Stimulated activated CD8-positive, alpha-beta memory T cell treated with anti-CD3 and anti-CD28 coated beads, Interleukin-4, amount 100 ng/mL, for 1 hour (primary cell): ENCODE results near the gene CDPF1.

Experiments
- DNase-seq, 2 donors: peaks; one replicate each; pipeline ENCODE4 v3.0.0-alpha.2; 2020; ENCODE audit warnings: low read depth in 2 of 2, low spot score in 1 of 2

The CDPF1 gene

GRCh38 chr22:46259374-46259773, 9.3 kb upstream of the CDPF1 start:
- DNase-seq = no peak

DNA sequence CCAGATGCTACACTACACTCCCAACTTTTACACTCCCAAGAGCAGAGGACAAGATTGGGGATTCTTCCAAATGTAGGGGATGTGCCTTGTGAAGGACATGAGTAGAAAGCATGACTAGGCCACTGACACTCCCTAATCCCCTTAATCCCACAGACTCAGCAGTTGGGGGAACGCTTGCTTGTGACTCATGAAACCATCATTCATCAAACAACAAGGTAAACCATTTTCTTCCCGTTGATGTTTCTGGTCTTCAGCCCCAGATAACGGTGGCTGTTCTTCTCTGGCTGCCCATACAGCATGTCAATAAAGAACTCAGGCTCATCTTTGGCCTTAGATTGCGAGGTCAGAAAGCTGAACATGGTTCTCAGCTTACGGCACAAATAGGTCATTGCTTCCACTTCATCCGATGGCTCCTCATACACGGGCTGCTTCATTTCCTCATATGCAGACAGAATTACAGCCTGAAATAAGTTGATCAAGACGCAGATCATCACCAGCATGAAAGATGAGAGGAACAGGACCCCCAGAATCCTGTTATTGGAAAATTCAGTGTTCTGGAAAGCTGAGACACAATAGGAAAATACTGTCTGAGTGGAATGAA, 6.4 kb upstream of the CDPF1 start:
- DNase-seq = no peak

DNA sequence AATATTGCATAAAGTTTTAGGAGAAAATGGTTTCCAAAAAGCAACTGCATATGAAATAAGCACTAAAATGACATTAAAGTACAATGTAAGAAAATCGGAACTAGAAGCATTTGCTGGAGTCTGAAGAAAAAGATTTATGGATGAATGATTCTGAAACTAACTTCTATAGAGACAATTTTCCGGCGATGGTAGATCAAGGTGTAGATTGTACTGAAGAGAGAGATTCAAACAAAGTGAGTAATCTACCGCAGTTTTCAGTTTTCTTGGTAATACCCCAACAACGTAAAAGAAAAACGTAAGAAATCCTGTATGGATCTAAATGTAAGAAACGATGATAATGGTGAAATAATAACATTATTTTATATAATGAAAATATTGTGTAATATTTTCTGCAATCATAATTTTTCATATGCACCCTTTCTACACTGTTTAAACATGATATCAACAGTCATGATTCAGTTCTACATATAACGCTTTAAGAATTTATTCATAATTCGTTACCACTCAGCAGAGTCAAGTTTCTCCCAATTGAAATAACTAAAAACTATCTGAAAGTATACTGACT, 1.8 kb upstream of the CDPF1 start:
- no peak for DNase-seq

DNA sequence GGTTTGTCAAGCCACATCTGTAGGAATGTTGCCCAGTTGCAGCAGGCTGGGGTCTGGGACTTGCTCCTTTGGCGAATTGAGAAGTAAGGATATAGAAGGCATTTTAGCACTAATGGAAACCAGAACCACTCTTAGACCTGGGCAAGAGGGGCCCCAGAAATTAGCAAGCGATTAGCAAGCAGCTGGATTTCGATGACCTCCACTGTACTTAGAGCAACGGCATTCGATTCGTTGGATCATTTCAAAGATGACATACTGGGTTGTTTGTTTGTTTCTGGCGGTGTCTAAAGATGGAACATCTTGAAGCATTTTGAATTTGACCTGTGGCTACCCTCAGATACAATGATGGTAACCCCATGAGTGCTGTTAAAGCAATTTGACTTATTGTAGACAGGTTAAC, 1.2 kb upstream of the CDPF1 start:
- no peak for DNase-seq

DNA sequence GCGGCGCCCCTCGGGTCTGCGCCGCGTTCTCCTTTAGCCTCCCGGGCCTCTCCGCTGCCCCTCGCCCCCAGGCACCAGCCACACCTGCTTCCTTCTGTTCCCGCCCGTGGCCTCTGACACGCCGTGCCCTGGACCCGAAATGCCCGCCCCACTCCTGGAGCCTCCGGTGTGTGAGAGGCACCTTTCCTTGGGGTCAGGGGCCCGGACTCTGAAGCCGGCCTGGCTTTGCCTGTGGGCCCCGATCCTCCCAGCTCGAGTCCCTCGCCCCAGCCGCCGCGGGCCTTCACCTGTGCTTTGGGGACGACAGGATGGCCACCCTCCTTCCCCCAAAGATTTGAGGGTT, 661 bp upstream of the CDPF1 start:
- no peak for DNase-seq

GRCh38 chr22:46247443-46247975, 2.6 kb downstream of the CDPF1 start:
- DNase-seq = no peak

DNA sequence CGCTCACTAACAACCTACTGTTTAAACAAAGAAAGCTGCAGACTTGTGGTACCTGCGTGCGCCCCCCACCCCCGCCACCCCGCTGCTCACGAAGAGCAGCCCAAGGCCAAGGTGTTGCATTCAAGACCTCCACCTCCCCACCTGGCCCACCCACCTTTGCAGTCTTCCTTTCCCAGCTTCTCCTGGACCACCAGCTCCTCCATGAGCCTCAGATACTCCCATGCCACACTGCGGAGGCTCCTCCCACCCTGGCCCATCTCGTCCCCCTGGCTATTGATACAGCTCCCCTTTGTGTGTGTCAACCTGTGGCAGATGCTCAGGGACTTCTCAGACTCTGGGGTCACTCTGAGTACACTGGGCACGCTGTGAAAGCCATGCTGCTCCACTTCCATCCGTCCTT, 3.9 kb downstream of the CDPF1 start:
- DNase-seq = no peak

DNA sequence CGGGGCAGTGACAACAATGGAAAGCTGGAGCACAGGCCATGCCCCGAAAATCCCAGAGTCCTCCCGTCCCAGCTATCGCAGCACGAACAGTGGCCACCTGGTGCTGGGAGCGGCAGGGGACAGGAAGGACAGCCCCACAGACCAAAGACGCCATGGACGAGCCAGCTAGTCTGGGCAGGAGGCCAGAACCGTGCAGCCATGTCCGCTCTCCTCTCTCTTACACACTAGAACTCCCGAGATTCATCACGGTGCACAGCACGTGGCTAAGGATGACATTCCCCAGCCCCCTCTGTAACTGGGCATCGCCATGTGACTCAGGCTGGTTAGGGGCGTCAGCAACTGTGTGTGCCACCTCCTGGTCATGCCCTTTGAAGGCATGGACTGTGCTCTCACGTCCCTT, 4.6 kb downstream of the CDPF1 start:
- DNase-seq = no peak

DNA sequence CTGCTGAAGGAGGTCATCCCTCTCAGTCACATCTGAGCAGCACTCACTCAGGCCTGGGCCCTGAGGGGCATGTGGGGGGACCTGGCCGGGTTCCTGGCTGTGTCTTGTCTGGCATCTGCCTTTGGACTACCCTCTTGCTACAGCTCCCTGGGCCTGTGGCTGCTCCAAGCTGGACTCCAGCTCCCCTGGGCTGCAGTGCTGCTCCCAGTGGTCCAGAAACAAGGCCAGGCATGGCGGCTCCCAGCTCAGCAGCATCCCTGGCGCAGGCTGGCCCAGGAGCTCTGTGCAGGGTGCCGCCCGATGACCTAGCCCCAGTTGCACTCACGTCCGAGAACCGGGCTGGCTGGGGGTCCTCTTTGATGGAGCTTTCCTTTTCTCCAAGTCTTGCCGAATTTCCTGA, 5.3 kb downstream of the CDPF1 start:
- DNase-seq = no peak

- DNase-seq = no peak
Observed at GRCh38 chr22:46242076-46242475, 8.0 kb downstream of the CDPF1 start.

GRCh38 chr22:46241396-46242007, 8.6 kb downstream of the CDPF1 start:
- DNase-seq = no peak

GRCh38 chr22:46240907-46241306, 9.2 kb downstream of the CDPF1 start:
- DNase-seq = no peak

- no peak for DNase-seq
Observed at GRCh38 chr22:46240506-46240905, 9.6 kb downstream of the CDPF1 start.

GRCh38 chr22:46240073-46240472, 10.0 kb downstream of the CDPF1 start:
- DNase-seq = no peak

- no peak for DNase-seq
Observed at GRCh38 chr22:46239261-46240048, 10.6 kb downstream of the CDPF1 start.

- DNase-seq = no peak
Observed at GRCh38 chr22:46238541-46238940, 11.6 kb downstream of the CDPF1 start.

DNA sequence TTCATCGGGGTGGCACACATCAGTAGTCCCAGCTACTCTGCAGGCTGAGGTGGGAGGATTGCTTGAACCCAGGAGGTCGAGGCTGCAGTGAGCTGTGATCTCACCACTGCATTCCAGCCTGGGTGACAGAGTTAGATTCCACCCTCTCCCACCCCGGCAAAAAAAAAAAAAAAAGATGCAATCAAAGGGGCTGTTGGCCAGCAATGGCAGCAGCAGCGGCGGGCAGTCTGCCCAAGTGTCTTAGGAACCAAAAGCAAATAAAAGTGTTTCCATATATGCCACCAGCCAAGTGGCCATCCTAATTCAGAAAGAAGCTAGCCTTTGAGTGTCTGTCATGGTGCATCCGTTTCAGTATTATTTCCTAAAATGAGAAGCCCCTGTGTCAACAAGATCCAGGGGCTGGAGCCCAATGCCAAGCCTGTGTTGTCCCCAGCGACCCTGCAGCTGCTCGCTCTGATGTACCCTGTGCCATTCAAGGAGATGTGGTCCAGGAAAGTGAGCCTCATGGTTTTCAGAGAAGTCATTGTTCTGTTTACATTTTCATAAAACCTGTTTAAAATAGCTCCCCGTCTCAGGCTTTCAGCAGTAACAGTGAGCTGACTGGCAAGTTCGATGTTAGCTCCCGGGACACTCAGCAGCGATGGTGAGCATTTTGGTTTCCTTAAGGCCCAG, 12.5 kb downstream of the CDPF1 start:
- DNase-seq = no peak

- no peak for DNase-seq
Observed at GRCh38 chr22:46234969-46235368, 15.1 kb downstream of the CDPF1 start.

GRCh38 chr22:46233231-46233630, 16.9 kb downstream of the CDPF1 start:
- no peak for DNase-seq

DNA sequence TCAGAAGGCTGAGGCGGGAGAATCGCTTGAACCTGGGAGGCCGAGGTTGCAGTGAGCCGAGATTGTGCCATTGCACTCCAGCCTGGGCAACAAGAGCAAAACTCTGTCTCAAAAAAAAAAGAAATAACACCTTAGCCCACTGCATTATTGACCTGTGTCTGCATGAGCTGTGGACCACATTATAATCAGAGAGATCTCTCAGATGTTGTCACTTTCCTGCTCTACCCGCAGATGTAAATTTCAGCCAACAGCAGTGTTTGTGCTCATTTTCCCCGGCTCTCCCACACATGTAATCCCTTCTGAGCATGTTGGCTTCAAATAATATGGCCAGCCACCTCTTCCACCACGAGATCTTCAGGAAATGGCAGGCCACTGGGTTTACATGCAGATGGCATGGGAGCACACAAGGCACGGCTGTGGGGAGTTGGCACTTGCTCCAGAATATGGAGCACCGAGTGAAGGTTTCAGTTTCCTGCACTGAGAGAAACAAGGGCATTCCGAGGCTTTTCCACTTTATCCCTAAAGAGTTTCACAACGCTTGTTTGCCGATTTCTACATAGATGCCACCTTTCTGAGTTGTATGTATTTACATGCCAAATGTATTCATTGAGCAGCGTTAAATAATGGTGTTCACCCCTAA, 19.7 kb downstream of the CDPF1 start:
- no peak for DNase-seq

- DNase-seq = no peak
Observed at GRCh38 chr22:46229701-46230100, 20.4 kb downstream of the CDPF1 start.
